Hematopoietic multipotent progenitor cell treated with erythropoietin and hydrocortisone succinate and interleukin-3 and kit ligand, for 15 days (in vitro differentiated cells): Measurements from ENCODE around the gene CAMK2D.

Experiments
- DNase-seq: peaks from one replicate; pipeline ENCODE4 v3.0.0-alpha.2; 2015; ENCODE audit warnings: low spot score

CAMK2D gene

GRCh38 chr4:113604955-113605354 is 156.6 kb downstream of the CAMK2D start:
- no peak for DNase-seq

GRCh38 chr4:113603911-113604310 is 157.6 kb downstream of the CAMK2D start:
- no peak for DNase-seq

GRCh38 chr4:113602646-113603228 is 158.8 kb downstream of the CAMK2D start:
- no peak for DNase-seq

GRCh38 chr4:113601636-113602035 is 159.9 kb downstream of the CAMK2D start:
- no peak for DNase-seq

GRCh38 chr4:113596396-113596795 is 165.1 kb downstream of the CAMK2D start:
- no peak for DNase-seq

- no peak for DNase-seq
Observed at GRCh38 chr4:113594231-113594556, 167.3 kb downstream of the CAMK2D start.

GRCh38 chr4:113593400-113594230 is 167.9 kb downstream of the CAMK2D start:
- DNase-seq = no peak

GRCh38 chr4:113591982-113592381 is 169.6 kb downstream of the CAMK2D start:
- DNase-seq = no peak

- no peak for DNase-seq
Observed at GRCh38 chr4:113588895-113589668, 172.5 kb downstream of the CAMK2D start.

- no peak for DNase-seq
Observed at GRCh38 chr4:113587640-113588275, 173.8 kb downstream of the CAMK2D start.

- no peak for DNase-seq
Observed at GRCh38 chr4:113587156-113587555, 174.4 kb downstream of the CAMK2D start.

GRCh38 chr4:113586072-113586471 is 175.5 kb downstream of the CAMK2D start:
- DNase-seq = no peak

- DNase-seq = no peak
Observed at GRCh38 chr4:113584407-113585150, 177.0 kb downstream of the CAMK2D start.

GRCh38 chr4:113582737-113583136 is 178.8 kb downstream of the CAMK2D start:
- no peak for DNase-seq

- DNase-seq = no peak
Observed at GRCh38 chr4:113579360-113579759, 182.2 kb downstream of the CAMK2D start.

GRCh38 chr4:113576947-113577678 is 184.4 kb downstream of the CAMK2D start:
- no peak for DNase-seq

- no peak for DNase-seq
Observed at GRCh38 chr4:113575401-113575800, 186.1 kb downstream of the CAMK2D start.

GRCh38 chr4:113574636-113575103 is 186.9 kb downstream of the CAMK2D start:
- DNase-seq = no peak

- no peak for DNase-seq
Observed at GRCh38 chr4:113572620-113573019, 188.9 kb downstream of the CAMK2D start.

GRCh38 chr4:113566015-113566795 is 195.3 kb downstream of the CAMK2D start:
- no peak for DNase-seq
